HEK293T (cell line): Measurements from ENCODE around the gene HLA-DQB1.

ENCODE experiments used
- ARNT ChIP-seq: fragments of 450-650 bp; IDR thresholded peaks from 2 replicates; pipeline ENCODE4 v1.6.1; 2017; ENCODE audit warnings: mild to moderate bottlenecking
- BHLHE40 ChIP-seq: fragments of 450-650 bp; IDR thresholded peaks from 2 replicates; pipeline ENCODE4 v1.6.1; 2016; ENCODE audit warnings: mild to moderate bottlenecking, moderate library complexity, borderline replicate concordance
- FOXA1 ChIP-seq: fragments of 450-650 bp; IDR thresholded peaks from 2 replicates; pipeline ENCODE4 v1.6.1; 2016; ENCODE audit warnings: mild to moderate bottlenecking
- FOXM1 ChIP-seq: fragments of 450-650 bp; IDR thresholded peaks from 2 replicates; pipeline ENCODE4 v1.6.1; 2017; ENCODE audit warnings: mild to moderate bottlenecking, borderline replicate concordance
- SUZ12 ChIP-seq: fragments of 450-650 bp; IDR thresholded peaks from 2 replicates; pipeline ENCODE4 v1.6.1; 2016; ENCODE audit warnings: mild to moderate bottlenecking

GRCh38 chr6:32684246-32684645 lies 17.8 kb upstream of the HLA-DQB1 start:
- no peak for TF ChIP-seq BHLHE40
- no peak for TF ChIP-seq ARNT
- no peak for TF ChIP-seq FOXM1
- no peak for TF ChIP-seq FOXA1
- TF ChIP-seq SUZ12: no peak
